AG08396 (cell line): ENCODE results near the gene ID3.
"Not testable (repeated sequence)": the region's sequence is repeated elsewhere in the genome, so short reads cannot be mapped to it uniquely, and the experiment has no call there.

ENCODE experiments used
- DNase-seq: peaks from one replicate; pipeline ENCODE4 v3.0.0; 2012; ENCODE audit warnings: low spot score, mixed read lengths

The ID3 gene

DNA sequence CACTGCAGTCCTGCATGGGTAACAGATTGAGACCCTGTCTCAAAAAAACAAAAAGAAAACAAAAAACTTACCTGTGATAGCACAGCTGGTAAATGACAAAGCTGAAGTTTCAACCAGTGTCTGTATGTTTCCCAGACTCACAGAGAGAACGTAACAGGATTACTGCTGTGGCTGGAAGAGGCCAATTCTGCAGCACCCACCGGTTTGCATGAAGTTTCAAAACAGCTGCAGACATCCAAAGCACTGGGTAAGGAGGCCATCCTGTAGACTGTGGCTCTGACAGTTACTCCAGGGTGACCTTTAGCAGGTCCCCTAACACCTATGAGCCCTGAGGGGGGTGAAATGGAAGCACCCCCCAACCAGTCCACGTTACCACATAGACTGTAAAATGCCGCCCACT lies 7.5 kb downstream of the ID3 start:
- no peak for DNase-seq

DNA sequence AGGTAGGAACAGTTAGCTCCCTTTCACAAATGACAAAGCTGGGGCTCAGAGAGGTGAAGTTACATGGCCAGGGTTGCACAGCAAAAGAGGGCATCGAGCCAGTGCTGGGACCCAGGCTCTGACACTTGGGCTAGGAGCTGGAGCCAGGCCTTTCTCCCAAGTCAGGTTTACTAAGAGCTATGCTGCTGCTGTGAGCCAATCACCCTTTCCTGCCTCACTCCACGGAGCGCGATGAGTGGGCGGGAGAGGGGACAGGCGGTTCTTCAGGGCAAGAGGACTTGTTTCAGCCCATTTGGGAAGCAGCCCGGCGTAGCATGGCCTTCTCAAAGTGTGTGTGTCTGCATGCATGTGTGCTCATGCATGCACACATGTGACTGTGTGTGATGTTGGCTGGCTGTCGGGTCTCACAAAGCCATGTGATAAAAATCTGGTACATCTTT lies 10.6 kb downstream of the ID3 start:
- DNase-seq: no peak

GRCh38 chr1:23546897-23547584 lies 12.3 kb downstream of the ID3 start:
- DNase-seq: no peak

GRCh38 chr1:23545851-23546250 lies 13.4 kb downstream of the ID3 start:
- DNase-seq: no peak

DNA sequence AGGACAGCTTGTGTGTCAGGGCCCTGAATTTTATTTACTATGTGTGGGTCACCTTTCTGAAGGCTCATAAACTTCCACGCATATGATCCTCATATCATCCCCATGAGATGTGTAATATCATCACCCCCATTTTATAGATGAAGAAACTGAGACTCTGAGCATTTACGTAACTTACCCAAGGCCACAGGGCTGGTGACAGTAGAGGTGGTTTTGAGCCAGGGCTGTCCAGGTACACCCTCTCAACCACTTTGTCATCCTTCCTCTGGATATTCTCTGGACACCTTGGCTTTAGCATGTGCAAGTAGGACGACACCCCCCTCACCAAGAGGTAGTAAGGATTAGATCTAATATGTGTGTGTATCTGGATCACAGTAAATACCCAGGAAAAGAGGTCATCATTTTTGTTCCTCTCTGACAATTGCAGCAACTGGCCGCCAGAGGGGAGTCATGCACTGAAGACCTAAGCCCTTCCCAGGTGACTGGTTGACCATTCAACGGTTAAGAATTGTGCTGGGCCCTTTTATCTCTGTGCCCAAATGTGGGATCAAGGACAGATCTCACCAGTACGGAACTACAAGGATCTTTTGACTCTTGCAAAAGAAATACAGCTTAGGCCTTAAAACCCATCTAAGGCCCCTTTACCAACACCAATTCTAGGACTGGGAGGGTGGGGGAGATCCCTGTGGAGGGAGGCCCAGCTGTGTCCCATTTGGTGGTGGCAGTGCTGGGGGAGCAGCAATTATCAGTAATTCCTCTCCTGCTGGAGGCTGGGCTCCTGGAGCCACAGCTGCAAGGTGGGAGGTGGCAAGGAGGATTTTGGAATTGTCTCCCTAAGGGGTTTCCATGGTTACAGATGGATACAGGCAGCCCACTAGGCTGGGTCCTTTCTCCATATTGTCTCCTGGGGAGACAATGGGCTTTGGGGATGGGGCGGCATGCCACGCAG lies 14.6 kb downstream of the ID3 start:
- DNase-seq: peak; percentile 78

DNA sequence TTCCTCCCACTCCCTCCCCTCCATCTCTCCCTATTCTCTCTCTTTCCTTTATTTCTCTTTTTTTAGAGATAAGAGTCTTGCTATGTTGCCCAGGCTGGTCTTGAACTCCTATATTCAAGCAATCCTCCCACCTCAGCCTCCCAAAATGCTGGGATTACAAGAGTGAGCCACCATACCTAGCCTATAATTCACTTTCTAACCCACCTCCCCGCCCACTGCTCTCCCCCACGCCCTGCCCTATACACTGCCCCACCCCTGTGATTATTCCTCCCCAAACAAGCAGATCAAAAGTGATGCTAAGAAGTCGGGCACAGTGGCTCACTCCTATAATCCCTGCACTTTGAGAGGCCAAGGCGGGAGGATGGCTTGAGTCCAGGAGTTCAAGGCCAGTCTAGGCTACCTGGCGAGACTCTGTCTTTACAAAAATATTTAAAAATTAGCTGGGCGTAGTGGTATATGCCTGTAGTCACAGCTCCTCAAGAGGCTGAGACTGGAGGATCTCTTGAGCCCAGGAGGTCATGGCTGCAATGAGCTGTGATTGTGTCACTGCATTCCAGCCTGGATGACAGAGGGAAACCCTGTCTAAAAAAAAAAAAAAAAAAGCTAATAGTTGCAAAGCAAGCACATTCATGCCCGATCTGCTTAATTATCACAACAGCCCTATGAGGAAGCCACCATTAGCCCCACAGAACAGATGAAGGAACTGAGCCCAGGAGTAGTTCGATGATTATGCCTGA lies 15.4 kb downstream of the ID3 start:
- DNase-seq: no peak

DNA sequence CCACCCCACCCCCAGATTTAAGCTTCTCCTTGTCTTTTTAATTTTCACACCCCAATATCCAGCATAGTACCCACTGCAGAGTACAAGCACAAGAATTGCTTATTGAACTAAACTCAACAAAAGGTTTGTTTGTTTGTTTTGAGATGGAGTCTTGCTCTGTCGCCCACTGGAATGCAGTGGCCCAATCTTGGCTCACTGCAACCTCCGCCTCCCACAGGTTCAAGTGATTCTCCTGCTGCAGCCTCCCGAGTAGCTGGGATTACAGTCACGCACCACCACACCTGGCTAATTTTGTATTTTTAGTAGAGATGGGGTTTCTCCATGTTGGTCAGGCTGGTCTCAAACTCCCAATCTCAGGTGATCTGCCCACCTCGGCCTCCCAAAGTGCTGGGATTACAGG lies 16.4 kb downstream of the ID3 start:
- DNase-seq: not testable (repeated sequence)

DNA sequence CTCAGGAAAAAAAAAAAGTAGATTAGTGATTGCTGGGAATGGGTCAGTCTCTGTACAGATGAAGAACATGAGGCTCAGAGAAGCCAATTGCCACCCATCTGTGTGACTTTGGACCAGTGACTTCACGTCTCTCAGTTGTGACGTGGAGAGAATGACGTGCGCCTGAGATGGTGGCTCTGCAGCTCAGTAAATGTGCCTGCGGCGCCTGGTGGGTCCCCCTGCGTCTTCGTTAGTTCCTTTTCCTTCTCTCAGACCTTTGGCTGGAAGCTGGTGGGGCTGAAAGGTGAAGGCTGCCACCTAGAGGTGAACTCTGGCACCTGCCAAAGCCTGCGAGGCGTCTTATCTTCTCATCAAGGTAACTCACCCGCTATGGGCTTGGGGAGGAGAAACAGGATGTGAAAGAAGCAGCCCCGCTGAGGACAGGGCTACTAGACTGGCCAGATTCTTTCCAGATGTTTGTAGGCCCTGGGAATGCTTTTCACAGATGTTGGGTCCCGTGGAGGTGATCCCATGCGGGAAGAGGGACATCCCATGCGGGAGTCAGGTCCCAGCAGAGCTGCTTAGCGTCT lies 19.5 kb downstream of the ID3 start:
- DNase-seq: peak; percentile 87

- DNase-seq: no peak
Observed at GRCh38 chr1:23537296-23537973, 21.9 kb downstream of the ID3 start.

DNA sequence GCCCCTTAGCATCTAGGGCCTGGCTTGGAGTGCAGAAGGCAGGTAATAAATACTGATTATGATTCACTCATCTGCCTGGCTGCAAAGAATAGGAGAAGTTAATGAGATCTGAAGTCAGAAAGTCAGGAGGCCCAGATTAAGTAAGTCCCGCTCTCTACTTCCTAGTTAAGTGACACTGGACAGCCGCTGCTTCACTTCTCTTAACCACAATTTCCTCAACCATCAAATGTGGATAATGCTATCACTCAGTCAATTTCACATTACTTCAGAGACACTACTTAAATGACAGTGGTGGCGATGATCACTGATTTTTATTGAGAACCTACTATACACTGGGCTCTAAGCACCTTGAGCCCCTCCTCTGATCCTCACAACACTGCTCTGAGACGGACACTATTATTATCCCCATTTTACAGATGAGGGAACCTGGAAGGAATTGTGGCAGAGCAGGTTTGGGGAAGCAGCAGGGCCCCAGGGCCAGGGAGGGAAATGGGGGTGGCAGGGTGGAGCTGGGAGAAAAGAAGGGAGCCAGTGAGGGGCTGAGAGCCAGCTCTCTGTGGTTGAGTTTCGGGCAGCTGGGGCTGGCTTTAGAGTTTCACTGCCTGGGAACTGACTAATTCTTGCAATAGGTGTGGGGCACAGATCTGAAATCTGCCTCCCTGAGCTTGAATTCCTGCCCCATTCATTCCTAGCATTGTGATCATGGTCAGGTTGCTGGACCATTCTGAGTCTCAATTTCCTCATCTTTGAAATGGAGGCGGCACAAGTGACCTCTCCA lies 25.9 kb downstream of the ID3 start:
- no peak for DNase-seq

DNA sequence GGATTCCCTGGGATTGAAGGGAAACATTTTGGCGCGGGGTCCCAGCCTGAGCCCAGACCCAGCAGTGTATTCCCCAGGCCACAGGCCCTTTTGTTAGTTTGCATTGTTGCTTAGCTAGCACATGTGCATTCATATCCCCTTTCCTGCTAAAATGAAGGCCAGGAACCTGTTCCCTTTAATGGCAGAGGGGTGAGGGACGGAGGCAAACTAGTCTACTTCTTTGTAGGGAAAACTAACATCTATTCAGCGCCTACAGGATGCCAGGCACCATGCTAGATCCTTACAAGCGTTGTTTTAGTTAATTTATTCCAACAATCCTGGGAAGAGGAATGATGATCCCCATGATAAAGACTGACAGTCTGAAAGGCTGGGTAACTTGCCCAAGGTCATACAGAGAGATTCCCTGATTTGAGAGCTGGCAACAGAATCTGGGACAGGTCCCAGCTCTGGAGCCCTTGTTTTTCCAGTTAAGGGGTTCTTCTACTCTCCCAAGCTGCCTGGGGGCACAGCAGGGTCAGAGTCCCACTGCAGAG lies 27.7 kb downstream of the ID3 start:
- DNase-seq: no peak

DNA sequence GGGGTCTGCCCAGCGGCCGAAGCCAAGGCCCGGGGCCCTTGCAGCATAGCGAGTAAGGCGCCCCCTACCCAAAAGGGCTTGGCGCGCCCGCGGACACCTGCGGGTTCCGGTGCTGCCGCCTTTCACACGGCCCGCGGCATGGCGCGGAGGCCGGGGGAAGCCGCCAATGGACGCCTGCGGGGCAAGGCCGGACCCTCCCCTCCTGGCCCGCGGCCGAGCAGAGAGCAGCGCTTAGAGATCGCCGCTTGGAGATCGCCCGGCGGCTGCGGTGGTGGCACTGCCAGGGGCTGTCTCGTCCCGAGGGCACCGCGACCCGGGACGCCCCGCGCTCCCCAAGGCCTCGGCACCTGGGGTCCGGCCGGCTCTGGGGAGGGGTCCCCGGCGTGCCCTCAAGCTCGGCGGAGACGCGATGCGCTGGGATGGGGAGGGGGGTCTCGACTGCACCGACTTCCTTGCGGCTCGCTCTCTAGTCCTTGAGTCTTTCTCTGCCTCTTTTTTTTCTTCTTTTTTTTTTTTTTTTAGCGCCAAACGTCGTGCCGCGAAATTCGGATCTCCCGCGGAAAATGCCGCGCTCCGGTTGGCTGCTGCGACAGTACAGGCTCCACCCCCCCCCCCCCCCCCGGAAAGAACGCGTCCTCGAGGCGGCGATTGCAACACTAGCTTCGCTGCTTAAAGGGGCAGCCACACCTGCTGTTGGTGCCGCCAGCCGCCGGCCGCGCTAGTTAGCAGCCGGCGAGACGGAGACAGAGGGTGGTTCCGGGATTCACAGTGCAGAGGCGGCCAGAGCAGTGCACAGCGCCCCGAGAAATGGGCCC lies 28.3 kb downstream of the ID3 start, which contains the start of gene E2F2:
Gene E2F2 (minus strand): TSS at position 487 of the 815 bp plus-strand sequence. CDS start 440 bp downstream, at position 47.
- peak; percentile 98 for DNase-seq

DNA sequence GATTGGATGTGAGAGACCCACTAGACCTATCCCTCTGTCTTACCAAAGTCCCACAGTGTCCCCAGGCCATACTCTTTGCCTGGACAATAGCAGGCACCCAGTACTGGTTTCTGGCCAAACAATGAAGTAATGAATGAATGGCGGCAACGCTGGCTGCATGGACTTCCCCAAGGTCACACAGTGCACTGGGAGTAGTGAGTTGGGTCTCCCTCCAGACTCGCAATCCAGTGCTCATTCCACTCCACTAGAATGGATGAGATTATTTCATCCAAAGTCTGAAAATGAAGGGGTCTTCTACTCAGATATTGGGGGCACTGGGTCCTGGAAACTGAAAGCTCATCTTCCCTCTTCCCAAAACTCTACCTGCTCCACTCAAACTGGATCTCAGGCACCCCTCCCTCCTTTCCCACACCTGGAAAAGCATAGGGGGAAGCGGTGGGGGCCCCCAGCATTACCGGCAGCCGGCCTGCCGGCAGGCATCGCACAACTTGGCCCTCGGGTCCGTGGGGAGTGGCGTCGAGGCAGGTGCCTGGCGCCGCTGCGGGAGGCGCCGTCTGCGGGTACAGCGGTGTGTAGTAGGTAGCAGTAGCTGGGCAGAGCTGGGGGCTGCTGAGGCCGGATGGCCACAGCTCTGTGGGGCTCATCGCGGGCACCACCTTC lies 29.1 kb downstream of the ID3 start:
- no peak for DNase-seq

GRCh38 chr1:23529146-23530086 lies 29.9 kb downstream of the ID3 start:
- DNase-seq: no peak

DNA sequence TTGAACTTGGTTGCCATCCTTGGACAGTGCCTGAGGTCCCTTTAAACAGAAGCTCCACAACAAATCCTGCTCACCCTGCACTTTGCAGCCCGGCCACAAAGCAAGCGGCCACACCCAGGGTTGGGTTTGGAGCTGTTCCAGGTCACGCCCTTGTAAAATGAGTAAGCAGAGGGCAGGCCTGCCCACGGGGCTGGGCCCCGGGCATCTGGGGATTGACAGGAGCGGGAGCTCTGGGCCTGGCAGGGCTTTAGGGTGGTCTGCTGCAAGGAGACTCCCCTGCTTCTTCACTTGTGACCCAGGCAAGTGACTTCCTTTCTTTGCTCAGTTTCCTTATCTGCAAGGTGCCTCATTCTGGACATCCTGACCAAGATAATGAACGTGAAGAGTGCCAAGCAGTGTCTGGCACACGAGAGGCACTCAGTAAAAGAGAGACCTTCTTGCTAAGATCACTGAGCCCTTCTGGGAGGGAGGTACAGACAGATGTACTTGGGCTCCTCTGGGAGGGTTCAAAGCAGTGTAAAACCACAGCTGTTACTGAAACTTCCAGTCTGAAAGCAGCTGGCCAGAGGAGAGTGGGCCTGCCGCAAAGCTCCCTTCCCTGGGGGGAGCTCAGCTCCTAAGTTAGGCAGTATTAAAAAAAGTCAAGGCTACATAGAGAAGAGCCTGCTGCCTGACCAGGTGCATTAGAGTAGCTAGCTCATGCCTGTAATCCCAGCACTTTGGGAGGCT lies 30.9 kb downstream of the ID3 start:
- peak; percentile 85 for DNase-seq

GRCh38 chr1:23527900-23528249 lies 31.4 kb downstream of the ID3 start:
- no peak for DNase-seq

DNA sequence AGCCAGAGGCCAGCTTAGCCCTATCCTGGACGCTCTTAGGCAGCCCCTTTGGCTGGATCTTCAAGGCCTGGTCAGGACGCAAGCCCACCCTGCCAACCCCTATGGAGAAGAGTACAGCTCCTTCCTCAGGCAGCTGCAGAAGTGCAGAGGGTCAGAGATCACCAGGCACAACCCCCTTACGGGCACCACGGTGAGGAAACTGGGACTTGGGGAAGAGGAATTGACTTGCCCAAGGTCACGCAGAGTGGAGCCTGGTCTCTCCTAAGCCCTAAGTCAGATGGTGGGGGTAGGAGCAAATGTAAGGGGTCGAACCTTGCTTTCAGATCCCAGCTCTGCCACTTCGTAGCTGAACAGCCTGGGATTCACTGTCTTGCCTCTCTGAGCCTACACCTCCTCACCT lies 31.9 kb downstream of the ID3 start:
- DNase-seq: no peak
